Measurements from ENCODE around the gene ASGR2.
"Not testable (repeated sequence)": the region's sequence is repeated elsewhere in the genome, so short reads cannot be mapped to it uniquely, and the experiment has no call there.

ASGR2 gene

GRCh38 chr17:7126386-7126785, 11.8 kb upstream of the ASGR2 start:
- not testable (repeated sequence) for DNase-seq

DNA sequence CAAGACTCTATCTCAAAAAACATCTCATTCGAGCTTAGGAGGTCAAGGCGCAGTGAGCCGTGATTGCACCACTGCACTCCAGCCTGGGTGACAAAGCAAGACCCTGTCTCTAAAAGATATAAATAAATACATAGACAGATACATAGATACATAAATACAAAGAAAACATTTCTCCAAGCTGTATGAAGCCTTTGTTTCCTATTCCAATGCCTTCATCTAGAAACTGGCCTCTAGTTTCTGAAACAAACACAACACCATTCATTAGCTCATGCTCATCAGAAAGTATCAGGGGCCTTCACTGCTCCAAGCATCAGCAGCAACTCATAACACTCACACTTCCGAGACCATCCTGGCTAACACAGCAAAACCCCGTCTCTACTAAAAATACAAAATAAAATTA, 10.3 kb upstream of the ASGR2 start:
- no peak for DNase-seq

DNA sequence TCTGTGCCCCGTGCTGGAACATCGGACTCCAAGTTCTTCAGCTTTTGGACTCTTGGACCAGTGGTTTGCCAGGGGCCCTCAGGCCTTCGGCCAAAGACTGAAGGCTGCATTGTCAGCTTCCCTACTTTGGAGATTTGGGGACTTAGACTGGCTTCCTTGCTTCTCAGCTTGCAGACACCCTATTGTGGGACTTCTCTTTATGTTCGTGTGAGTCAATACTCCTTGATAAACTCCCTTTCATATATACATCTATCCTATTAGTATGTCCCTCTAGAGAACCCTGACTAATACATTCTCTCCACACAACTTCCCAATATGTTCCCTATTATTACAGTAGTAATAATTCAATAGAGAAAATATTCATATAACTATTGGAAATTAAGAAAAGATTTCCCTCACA, 9.2 kb upstream of the ASGR2 start:
- DNase-seq, result no peak

DNA sequence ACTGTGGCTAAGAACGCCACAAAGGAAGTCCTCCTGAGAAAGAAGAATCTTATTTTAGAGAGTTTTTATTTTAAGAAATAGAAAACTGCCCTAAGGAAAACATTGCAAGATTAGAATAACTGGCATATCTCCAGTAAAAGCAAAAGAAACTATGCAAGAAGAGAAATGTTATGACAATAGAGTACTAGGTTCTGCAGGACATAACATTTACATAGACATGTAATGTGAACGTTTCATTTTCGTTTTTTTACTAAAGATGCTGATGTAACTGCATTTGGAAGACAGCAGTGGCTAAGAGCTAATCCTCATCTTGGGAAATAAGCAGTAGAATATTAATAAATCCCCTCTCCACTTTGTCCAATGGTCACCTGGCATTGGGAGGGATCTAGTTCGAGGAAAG, 7.8 kb upstream of the ASGR2 start:
- DNase-seq, result no peak

GRCh38 chr17:7120635-7121034, 6.0 kb upstream of the ASGR2 start:
- not testable (repeated sequence) for DNase-seq

DNA sequence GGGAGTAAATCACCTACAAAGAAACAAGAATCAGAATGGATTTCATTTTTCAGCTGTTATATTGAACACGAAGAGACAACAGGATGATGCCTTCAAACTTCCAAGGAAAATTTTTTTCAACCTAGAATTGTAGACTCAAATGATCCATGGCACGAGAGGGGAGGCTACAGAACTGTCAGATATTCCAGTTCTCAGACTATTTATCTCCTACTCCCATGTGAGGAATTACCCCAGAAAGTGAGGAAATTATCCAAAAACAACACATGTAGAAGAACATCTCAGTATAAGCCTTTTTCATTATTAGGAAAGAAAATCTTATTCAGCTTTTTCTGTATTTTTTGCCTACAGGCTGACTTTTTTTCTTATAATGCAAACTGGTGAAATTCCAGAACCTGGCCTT, 5.5 kb upstream of the ASGR2 start:
- no peak for DNase-seq

- no peak for DNase-seq
Measured at GRCh38 chr17:7119314-7119713, 4.7 kb upstream of the ASGR2 start.

GRCh38 chr17:7114875-7115614, 423 bp upstream of the ASGR2 start:
- DNase-seq, result peak in 12 of 56 donors; percentile 7 to 47 (median 18)

GRCh38 chr17:7113273-7114071, 1.1 kb downstream of the ASGR2 start:
- no peak for DNase-seq

DNA sequence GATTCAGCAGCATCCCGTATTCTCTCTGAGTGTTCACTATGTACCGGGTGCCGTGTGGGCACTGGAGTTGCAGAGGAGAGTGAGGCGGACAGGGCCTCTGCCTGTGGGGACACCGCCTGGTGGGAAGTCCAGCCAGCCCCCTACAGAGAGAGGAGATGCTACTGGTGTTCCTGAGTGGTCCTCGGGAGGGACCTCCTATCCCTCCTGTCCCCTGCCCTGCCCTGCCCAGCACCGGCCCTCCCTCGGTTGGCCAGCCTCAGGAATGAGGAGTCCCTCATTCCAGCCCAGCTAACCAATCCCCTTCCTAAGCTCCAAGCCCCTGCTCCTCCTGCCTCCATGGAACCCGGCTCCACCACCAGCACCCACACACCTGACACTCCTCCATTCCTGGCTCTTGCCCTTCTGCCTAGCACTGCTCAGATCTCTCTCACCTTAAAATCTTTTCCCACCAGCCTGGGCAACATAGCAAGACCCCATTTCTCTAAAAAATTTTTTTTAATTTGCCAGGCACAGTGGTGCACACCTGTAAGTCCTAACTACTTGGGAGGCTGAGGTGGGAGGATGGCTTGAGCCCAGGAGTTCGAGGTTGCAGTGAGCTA, 2.0 kb downstream of the ASGR2 start:
- no peak for DNase-seq

DNA sequence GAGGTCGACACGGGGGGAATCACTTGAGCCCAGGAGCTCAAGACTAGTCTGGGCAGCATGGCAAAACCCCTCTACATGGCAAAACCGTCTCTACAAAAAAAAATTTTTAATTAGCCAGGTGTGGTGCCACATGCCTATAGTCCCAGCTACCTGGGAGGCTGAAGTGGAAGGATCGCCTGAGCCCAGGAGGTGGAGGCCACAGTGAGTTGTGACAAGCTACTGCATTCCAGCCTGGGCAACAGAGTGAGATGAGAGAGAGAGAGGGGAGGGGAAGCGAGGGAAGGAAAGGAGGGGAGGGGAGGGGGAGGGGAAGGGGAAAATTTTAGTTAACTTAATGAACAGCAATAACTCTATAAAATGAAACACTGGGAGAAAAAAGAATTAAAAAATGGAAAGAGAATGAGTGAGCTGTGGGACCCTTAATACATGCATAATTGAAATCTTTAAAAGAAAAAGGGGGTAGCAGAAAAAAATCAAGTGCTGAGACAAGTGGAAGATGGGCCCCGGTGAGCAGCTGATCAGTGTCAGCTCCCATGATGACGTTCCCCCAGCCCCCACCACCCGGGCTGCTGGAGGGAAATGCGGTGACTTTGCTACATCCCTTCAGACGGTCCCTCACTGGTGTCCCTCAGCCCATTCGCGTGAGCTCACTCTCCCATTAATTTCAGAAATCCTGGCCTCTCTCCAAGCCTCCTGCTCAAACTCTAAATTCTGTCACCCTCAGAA, 2.7 kb downstream of the ASGR2 start:
- peak in 1 of 56 donors; percentile 29 for DNase-seq

DNA sequence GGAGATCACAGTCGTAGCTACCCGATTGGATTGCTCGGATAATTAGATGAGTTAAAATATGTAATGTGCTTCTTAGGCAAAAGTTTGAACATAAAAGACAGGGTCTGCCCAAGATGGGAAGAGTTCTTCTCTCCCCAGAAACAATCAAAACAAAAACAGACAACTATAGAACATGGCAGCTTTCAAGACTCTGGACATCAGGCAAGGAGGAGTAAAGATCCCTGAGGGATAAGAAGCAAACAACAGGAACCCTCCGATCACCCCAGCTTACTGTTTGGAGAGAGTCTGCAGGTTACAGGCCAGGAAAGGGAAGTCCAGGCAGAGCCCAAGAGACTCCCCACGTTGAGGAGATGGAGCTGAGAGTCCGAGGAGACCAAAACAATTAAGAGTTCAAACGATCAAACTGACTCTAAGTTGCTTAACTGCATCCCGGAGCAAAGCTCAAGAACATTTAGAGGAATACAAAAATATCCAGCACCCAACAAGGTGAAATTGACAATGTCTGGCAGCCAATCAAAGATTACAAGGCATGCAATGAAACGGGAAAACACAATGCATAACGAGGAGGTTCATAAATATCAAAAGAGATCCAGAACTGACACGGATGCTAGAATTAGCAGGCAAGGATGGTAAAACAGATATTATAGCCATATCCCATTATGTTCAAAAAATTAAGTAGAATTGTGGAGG, 3.9 kb downstream of the ASGR2 start:
- DNase-seq, result no peak

DNA sequence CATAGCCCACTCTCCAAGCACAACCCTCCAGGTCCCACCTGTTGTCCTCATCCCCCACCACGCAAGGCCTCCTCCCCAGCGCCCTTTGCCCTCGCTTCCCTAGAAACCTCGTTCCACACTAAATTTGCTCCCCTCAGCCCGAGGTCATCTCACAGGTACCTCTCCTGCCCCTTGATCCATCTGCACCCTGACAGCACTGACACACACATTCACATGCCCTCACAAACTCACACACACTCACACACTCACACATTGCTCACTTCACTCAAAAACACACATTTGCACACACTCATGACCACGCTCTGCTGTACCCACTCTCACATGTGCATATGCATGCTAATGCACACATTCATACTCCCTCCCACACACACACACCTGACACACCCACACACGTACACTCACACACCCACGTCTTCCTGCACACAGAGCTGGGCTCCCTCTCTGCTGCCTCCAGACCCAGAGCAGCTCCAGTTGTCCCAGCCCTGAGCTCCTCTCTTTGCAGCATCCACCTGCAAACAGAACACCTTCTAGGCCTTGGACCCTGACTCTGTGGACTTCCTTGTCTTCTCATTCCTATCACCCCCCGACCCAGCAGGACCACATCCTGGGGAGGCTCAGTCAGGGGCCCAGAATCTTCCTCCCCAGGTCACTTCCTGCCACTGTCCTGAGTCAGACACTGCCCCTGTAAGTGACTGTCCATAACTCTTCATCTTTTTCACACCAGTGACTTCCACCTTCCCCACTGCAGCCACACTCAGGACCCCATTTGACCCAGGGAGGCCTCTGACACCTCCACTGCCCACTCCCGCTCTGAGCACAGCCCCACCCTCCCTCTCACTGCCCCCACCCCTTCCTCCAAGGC, 4.9 kb downstream of the ASGR2 start:
- no peak for DNase-seq

DNA sequence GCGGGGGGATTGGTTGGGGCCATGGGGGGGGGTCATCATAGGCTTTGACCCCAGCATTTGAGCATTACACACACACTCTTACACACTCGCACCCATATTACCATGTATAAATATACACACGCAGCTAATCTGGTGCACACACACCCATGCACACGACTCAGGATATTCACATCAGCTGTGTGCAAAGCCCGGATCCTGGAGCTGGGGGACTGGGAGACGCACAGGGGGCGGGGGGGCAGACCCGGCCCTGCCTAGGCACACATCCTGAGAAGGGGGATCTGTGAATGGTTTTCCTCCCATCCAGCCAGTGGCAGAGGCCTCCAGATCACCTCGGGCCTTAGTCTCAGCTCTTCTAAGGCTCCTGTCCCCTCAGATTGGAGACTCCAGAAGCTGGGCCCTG, 5.6 kb downstream of the ASGR2 start:
- DNase-seq, result no peak

DNA sequence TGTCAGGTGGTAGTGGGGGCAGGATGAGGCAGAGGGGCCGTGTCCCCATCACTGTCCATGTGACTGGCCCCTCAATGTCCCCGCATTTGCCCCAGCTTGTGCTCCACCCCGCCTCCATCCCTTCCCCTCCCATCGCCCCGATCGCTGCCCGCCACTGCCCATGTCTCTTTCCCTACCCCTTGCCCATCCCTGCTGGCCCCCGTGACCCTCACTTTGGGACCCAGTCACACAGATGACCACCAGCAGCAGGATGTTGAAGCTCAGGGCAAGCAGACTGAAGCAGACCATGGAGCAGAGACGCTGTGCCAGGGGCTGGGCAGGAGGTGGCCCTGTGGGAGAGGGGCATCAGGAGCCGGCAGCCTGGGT, 6.1 kb downstream of the ASGR2 start:
- DNase-seq, result no peak

GRCh38 chr17:7107795-7108559, 6.6 kb downstream of the ASGR2 start:
- no peak for DNase-seq

GRCh38 chr17:7107012-7107754, 7.4 kb downstream of the ASGR2 start:
- no peak for DNase-seq

GRCh38 chr17:7102421-7102820, 12.2 kb downstream of the ASGR2 start:
- no peak for DNase-seq

DNA sequence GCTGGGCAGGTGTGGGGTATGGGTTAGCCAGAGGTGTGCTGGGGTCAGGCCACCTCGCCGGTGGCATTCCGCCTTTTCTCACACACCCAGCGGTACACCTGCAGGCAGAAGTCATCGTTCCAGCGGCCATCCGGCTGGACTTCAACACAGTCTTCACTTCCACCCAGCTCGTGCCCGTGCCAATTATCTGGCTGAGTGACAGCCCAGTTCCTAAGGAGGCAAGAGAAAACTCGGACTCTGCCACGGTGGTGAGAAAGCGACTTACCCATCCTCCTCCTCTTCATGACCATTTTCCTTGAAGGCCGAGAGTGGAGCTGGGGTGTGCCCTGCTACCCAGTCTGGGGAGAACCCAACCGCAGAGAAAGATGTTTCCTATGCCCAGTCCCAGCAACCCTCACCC, 13.1 kb downstream of the ASGR2 start:
- no peak for DNase-seq

Measured in amygdala (tissue), 56 donors.